NCI-H2029 treated with DMSO at 0.1 percent for 48 hours (cell line): ENCODE results near the gene GUCA2A.

Experiments used
- DNase-seq: peaks from one replicate; lab custom pipeline; 2025; lab: John Stamatoyannopoulos, UW

The GUCA2A gene

DNA sequence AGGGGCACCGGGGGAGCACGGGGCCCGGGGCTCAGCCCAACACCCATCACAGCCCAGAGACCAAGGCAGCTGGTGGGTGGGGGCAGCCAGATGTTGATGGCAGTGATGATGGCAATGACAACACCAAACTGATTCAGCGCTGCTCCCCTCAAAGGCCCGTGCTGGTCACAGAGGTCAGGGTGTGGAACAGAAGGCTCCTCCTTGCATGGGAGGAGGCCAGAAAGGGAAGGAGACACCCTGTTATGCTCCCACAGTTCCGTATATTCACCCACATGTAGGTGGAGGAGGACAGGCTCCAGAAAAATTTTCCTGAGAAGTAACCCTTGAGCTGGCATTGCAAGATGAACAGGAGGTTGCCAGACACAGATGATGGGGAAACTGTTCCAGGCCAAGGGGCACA, 10.9 kb downstream of the GUCA2A start:
- DNase-seq: no peak

DNA sequence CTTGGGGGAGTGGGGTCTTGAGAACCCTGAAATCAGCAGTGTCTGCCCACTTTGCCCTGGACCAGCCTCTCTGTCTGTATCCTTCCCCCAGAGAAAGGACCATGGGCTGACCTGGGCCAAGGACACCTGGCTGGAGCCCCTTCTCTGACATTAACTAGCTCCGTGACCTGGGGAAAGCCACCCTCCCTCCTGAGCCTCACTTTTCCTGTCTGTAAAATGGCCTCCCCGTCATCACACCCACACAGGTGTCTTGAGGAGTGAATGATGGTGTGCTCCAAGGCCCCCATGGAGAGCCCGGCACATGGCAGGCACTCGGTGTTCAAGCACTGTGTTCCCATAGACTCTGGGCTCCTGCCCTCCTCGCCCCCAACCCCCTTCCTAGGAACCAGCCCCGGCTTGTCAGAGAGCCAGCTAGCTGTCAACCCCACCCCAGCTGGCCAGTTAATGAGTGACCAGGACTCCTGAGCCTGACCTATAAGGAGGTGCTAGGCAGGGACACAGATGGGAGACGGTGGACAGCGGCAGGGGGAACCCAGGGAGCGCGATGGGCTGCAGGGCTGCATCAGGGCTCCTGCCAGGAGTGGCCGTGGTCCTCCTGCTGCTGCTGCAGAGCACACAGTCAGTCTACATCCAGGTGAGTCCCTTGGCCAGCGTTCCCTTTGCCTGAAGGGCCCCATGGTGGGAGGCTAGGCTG, 11.5 kb downstream of the GUCA2A start, which contains the start of gene GUCA2B:
Gene GUCA2B, plus strand, starts transcription at position 504 of the 694 bp plus-strand sequence. Its CDS starts 41 bp downstream, at position 545.
- DNase-seq: no peak

DNA sequence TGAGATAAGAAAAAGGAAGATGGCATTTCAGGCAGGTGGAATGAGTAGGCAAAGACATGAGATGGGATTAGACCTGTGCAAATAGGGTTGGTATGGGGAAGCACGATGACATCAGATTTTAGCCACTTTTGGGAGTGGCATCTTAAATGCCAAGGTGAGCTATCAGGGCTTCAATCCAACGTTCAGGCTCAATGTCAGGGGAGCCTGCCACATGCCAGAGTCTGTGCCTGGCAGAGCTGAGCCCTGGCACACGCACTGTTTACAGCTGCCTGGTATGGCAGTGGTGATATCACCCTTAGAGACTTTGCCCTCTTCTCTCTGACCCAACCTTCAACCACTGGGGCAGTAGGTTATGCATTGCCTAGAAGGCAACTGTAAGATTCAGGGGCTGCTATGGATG, 12.4 kb downstream of the GUCA2A start:
- DNase-seq: no peak

DNA sequence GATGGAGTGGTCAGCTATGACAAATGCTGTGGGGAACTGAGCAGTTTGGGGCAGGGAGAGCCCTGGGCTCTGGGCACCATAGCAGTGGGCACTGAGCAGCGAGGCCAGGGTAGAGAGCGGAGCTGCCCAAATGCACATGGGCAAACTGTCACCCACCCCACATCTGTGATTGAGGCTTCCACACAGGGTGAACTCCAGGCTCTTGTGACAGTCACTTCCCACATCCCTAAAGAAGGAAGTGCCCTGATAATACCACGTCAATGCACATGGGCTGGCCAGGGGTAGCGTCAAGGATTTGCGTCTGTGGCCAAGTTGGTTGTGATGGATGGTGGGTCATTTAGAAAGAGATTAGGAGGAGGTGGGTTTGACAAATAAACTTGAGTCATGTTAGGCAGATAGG, 13.9 kb downstream of the GUCA2A start:
- no peak for DNase-seq

DNA sequence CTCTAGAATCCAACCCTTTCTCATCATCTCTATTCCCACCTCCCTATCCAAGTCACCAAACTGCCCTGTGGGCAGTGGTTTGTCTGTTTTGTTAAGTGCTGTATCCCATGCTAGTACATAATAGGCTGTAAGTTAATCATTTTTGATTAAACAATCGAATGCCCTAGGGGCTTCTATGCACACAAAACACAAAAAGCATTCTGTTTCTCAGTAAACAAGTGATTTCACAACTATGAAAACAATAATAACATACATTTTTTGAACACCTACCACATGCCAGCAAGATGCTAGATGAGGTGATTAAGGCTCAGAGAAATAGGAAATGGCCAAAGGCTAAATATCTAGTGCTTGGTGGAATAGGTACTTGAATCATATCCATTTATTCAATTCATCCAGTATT, 16.4 kb downstream of the GUCA2A start:
- DNase-seq: no peak

DNA sequence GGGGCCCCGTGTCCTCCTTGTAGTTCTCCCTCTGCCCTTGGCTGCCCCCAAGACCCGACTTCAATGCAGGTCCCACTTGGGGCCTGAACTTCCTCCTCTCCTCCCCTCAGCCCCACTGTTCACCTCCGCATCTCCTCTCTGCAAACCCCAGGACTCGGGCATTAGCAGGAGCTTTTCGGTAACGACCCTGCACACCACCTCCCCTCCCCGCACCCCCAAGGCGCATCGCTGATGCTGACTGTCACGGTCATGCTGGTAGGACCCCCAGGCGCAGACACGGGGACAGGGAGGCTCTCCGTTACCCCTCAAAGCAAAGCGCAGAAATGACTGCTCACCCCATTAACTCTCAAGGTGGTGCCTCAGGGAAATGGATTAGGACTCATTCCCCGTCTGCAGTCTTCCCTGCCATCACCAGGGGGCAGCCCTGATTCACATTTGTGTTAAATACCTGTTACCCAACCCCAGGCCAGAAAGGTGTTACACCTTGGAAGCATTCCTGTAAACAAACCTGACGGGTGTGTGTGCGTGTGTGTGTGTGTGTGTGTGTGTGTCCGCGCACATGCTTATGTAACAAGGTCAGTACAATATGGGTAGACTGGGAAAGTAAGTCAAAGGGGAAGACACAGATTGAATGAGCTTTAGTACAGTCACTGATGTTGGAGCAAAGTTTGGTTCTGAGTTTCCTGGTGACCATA, 17.8 kb downstream of the GUCA2A start:
- peak; percentile 94 for DNase-seq

DNA sequence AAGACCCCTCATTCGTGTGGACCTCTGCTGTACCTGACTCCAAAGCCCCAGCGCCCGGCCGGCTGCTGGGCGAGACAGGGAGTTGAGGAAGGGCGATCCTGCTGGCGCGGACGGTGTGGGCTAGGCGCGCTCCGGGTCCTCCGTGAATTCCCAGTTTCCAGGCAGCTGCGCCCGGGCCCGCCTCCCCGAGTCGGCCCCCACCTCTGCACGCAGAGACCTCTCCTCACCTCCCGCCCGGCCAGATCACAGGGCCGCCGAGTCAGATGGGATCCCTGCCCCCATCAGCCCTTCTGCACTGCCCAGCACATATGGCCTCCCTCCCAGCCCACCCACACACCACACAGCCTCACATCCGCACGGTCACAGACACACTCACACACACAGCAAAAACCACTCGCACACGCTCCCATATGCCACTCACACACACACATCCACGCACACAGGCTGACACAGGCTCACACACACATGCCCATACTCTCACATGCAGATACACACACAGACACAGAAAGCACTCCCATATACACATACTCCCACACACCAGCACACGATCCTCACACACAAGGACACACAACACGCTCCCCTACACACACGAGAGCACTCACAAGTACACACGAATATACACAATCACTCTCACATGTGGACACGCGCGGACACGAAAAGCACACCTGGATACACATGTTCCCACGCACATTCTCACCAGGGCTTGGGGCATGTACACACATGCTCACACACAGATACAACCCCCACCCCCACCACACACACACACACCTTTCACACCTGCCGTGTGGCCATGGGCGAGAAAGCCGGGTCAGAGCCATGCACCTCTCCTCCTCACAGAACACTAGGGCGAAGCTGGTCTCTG, 18.6 kb downstream of the GUCA2A start:
- DNase-seq: no peak

DNA sequence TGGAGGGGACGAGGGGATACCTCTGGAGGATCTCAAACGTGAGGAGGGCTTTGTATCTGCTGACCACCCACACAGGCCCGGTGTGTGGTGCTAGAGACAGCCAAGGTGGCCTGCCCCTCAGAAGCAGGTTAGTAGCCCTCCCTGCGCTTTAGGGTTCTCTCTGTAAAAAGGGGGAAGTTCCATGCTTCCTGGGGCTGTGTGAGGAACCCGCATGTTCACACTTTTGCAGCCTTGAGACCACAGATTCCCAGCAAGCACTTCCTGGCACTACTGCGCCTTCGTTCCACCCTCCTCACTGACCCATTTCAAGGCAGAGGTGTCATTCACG, 19.2 kb downstream of the GUCA2A start:
- DNase-seq: no peak

DNA sequence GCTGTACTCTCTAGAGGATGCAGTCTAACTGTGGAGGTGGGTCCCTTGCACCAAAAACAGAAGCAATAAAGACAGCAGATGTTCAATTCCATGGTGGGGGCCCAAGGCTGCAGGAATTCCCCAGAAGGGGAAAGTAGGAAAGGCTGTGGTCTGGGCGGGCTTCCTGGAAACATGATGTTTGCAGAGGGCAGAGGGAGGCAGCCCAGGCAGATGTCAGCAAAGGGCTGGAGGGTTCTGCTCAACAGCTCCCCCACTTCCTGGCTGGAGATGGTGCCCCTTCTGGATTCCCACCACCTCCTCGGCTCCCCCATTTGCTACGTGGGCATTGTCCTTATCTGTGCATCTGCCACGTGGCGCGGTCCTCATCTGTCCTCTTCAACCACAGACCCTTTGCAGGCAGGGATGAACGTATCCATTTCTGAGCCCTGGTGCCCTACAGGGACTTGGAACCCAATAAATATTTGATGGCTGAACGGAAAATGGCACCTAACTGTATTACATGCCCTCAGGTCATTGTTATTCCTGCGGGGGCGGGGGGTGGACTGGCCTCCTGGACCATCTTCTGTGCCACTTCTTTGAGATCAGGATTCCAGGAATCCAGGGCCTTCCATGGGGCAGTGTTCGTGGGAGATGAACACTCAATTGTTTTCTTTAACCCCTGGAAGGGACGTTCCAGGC, 19.7 kb downstream of the GUCA2A start:
- DNase-seq: no peak

DNA sequence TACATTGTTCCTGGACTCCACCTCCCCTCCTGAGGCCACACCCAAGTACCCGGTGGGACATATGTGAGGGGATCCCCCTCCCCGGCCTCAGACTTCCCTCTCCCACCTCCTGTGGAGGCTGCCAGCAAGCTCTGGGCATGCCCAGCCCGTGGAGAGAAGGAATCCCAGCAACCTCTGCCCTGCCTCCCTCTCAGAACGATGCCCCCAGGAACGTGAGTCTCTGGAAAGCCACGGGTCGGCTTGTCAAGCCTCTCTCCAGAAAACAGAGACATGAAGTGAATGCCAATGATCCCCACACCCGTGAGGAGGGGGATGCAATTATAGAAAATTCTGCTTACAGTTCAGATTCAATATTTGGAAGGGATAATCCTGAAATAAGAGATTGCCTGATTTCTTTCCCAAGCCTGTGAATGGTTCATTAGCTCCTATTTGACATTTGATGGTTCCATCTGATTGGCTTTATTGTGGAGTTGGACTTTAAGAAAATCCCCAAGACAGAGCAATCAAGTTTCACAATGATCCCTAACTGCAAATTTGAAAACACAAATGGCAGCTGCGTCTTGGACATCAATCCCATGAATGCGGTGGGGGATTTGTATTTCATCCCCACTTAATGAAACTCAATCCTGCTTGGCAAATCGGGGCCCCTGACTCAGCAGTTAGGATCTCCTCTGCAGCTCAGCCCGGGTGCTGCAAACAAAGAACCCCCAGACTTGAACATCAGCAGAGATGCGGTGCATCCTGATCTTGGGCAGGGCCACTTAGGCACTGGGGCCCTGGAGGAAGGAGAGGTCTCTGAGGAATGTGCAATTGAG, 20.4 kb downstream of the GUCA2A start:
- DNase-seq: no peak

DNA sequence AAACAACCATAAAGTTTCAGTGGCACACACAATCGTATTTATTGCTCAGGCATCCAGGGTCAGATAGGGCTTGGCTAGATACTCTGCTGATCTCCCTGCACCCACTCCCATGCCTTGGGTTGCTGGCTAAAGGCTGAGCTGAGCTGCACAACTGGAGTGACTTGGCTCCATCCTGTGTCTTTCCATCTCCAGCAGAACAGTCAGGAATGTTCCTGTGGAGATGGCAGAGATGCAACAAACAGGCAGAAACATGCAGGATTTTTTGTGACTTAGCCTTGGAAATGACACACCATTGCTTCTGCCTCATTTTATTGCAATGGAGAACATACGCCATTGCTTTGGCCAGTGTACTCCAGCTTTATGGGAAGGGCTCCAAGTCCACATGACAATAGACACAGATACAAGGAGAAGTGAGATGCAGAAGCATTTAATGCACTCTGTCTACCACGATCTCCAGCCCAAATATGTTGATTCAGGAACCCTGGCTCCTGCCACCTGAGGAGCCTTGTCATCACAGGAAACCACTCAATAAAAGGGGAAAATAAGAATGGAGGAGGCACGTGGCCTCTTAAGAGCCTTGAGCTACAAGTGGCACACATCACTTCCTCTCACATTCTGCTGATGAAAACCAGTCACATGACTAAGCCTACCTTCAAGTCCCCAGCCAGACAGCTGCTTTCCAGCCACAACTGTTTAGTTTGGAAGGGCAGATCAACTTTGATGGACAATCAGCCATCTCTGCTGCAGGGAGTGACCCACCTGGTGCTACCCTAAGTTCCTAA, 21.5 kb downstream of the GUCA2A start:
- peak; percentile 96 for DNase-seq

DNA sequence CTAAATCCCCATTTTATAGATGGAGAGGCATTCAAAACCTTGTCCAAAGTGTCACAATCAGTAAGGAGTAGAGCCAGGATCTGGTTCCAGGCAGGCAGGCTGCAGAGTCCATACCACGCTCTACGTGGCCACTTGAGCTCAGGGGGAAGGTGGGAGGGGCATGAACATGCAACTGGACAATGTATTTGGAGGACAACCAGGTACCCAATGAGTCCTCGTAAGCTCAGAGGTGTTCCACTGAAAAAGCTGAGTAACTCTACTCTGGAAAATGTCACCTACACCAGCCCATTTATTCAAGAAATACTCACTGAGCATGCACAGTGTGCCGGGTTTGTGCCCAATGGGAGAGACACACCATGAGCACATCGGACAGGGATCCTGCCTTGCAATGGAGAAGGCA, 22.6 kb downstream of the GUCA2A start:
- DNase-seq: no peak

DNA sequence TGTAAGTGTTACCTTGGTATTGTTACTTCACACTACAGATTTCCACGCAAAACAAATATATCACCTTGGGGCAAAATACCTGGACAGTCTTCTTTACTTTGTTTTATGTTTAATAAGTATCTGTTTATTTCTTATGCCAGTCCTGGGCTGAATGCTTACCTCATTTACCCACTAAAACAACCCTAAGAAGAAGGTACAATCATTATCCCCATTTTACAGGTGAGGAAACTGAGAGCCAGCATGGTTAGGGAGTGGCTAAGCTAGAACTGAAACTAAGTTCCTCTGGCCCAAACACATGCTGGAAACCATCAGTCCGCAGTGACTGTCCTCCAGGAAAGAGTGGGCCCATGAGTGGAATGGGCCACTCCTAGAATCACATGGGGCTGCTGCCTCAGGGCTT, 24.4 kb downstream of the GUCA2A start:
- DNase-seq: no peak

DNA sequence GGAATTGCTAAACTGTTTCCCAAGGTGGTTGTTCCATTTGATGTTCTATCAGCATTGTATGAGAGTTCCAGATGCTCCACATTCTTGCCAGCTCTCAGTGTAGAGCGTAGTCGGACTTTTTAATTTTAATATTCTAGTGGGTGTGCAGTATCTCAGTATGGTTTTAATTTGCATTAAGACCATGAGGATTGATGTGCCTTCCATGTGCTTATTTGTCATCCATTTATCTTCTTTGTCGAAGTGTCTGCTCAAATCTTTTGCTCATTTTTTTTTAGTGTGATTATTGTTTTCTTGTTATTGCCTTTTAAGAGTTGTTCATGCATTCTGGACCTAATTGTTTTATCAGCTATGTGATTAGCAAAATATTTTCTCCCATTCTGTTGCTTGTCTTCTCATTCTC, 25.1 kb downstream of the GUCA2A start:
- DNase-seq: no peak

DNA sequence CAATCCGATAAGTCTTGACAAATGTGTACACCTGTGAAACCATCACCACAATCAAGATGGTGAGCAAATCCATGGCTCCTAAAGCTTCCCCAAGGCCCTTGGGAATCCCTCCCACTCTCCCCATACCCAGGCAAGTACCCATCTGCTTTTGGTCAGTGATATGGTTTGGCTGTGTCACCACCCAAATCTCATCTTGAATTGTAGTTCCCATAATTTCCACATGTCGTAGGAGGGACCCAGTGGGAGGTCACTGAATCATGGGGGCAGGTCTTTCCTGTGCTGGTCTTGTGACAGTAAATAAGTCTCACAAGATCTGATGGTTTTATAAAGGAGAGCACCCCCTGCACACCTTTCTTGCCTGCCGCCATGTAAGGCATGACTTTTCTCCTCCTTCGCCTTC, 26.0 kb downstream of the GUCA2A start:
- no peak for DNase-seq

DNA sequence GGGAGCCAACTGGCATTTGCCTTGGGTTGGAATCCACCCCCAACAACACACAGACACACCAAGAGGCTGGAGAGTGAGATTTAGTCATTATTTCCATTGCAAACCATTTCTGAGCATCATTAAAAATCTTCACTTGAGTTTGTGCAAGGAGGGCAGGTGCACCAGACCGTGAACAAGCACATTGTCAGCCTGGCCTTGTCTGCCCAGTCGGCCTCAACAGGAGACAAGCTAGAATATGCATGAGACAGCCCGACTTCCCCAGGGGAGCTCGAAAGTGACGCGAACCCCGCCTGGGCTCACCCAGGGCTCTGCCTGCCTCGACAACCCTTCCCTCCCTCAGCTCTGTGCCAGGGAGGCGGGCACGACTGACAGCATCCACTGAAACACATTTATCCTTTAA, 26.8 kb downstream of the GUCA2A start:
- DNase-seq: no peak

DNA sequence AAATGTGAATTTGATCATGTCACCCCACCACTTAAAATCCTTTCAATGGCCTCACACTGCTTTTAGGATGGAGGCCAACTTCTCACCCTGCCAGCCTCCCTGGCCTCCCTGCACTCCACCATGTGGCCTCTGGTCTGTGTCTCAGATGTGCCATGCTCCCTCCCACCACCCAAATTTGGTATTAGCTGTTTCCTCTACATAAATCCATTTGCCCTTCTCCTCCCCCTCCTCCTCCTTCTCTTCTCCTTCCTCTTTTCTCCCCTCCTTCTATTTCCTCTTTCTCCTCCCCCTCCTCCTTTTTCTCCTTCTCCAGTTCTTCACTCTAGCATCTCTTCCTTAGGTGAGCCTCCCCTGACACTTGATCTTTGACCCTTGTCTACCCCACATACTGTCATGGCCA, 28.1 kb downstream of the GUCA2A start:
- no peak for DNase-seq

DNA sequence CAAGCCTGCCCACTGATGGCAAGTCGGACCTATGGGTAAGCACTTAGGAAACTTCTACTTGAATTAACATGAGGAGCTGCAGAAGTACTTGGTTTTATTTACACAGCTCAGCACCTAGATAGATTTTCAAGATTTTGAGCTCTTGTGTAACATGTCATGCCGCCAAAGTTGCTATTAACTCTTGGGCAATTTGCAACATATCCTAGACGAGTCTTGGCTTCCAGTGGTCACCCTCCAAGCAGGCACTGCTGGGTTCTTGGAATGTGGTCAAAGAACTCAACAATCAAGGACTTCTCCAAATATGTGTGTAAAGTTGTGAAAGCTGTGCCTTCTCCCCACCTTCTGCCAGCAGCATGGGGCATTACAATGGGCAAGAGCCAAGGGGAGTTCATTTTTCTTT, 29.1 kb downstream of the GUCA2A start:
- no peak for DNase-seq

DNA sequence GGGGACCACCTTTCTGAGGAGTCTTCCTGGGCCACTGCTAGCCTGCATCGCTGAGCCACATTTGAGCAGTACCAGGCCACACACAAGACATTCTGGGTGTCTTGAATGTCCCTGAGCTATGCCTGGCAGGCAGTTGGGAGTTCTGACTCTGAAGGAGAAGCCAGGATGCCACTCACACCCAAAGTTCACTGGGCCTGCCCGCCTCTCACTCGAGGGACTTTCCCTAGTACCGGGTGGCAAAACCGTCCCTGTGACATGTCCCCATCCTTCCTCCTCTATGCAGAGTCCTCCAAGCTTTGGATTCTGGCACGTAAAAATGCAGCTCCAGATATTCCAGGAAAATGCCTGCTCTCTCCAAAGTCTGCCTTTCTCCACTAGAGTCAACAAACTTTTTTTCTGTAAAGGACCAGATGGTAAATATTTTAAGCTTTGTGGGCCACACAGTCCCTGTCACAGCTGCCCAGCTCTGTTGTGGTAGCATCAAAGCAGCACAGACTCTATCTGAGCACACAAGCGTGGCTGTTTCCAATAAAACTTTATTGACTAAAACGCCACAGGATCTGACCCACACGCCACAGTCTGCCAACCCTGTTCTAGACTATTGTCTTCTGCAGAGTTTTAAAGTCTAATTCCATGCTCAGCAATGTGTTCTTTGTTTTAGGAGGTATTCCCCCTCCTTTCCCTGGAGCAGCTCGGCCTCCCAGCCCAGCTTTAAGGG, 30.6 kb downstream of the GUCA2A start:
- DNase-seq: no peak

DNA sequence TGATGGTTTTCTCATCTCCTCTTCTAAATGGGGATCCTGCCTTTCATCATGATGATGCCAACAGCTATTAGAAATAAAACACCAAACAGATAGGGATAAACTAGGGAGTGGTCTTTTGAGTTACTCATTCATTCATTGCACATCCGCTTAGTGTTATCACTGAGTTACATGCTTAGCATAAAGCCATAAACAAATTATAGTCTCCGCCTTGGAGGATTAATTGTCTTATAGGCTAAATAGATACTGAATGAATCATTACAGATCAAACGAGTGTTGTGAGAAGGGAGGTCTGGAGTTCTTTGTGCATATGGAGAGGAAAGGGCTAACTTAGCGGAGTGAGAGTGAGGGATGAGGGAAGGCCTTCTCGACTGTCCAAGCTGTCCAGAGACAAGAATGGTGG, 31.2 kb downstream of the GUCA2A start:
- no peak for DNase-seq
